GM12892 (cell line): Measurements from ENCODE around the gene SGPP2.

ENCODE experiments used
- POLR2A ChIP-seq: IDR thresholded peaks from 2 replicates; pipeline ENCODE4 v1.6.1; 2011; ENCODE audit warnings: low read depth, low read length, control low read depth
- POLR2AphosphoS5 ChIP-seq: IDR thresholded peaks from 2 replicates; pipeline ENCODE4 v1.6.1; 2011; ENCODE audit warnings: low read depth, low read length, control low read depth
- TAF1 ChIP-seq: IDR thresholded peaks from 2 replicates; pipeline ENCODE4 v1.6.1; 2011; ENCODE audit warnings: low read depth, mild to moderate bottlenecking, control low read depth, low read length, borderline replicate concordance

- TF ChIP-seq POLR2A (no peak), POLR2AphosphoS5 (no peak), TAF1 (no peak)
Observed at GRCh38 chr2:222375798-222376197, 48.5 kb upstream of the SGPP2 start.
